SK-N-SH treated with all-trans-retinoic acid at 6 μM for 48 hours (cell line): ENCODE data around the gene CACNA1C.

ENCODE experiments used
- ATAC-seq: fragments of 200-7000 bp; cut with Tn5 transposase; 3 replicates; pipeline ENCODE4 v1.9.1; 2020; ENCODE audit warnings: mild to moderate bottlenecking, moderate library complexity
- ARNTL ChIP-seq: fragments of 450-650 bp; formaldehyde crosslinking; IDR thresholded peaks from 2 replicates; pipeline ENCODE4 v1.5.0; 2020; ENCODE audit warnings: low read depth, mild to moderate bottlenecking, moderate library complexity, borderline replicate concordance
- BACH2 ChIP-seq: fragments of 250-450 bp; sonication (Bioruptor Pico); IDR thresholded peaks from 2 replicates; pipeline ENCODE4 v1.9.0; 2021; ENCODE audit warnings: mild to moderate bottlenecking, borderline replicate concordance
- CSDC2 ChIP-seq: fragments of 250-450 bp; sonication (Bioruptor Pico); IDR thresholded peaks from 2 replicates; pipeline ENCODE4 v1.5.0; 2020; ENCODE audit warnings: mild to moderate bottlenecking, moderate library complexity
- ESRRG ChIP-seq: fragments of 250-450 bp; sonication (Bioruptor Pico); IDR thresholded peaks from 2 replicates; pipeline ENCODE4 v1.6.1; 2021; ENCODE audit warnings: mild to moderate bottlenecking
- GLIS3 ChIP-seq: fragments of 250-450 bp; sonication (Bioruptor Pico); IDR thresholded peaks from 2 replicates; pipeline ENCODE4 v1.5.0; 2020; ENCODE audit warnings: mild to moderate bottlenecking, moderate library complexity
- ISL1 ChIP-seq: fragments of 250-450 bp; sonication (Bioruptor Pico); IDR thresholded peaks from 2 replicates; pipeline ENCODE4 v2.1.2; 2022; ENCODE audit warnings: mild to moderate bottlenecking, moderate library complexity
- OSR1 ChIP-seq: fragments of 250-450 bp; sonication (Bioruptor Pico); IDR thresholded peaks from 2 replicates; pipeline ENCODE4 v1.8.0; 2022; ENCODE audit warnings: moderate library complexity, mild to moderate bottlenecking, inconsistent platforms
- RARB ChIP-seq: fragments of 250-450 bp; sonication (Bioruptor Pico); IDR thresholded peaks from 2 replicates; pipeline ENCODE4 v1.8.0; 2021; ENCODE audit warnings: mild to moderate bottlenecking, moderate library complexity
- SNAI2 ChIP-seq: fragments of 250-450 bp; sonication (Bioruptor Pico); IDR thresholded peaks from 2 replicates; pipeline ENCODE4 v1.5.0; 2020; ENCODE audit warnings: mild to moderate bottlenecking, moderate library complexity
- TCF4 ChIP-seq: fragments of 250-450 bp; sonication (Bioruptor Pico); IDR thresholded peaks from 2 replicates; pipeline ENCODE4 v1.8.0; 2021; ENCODE audit warnings: mild to moderate bottlenecking, moderate library complexity, borderline replicate concordance
- ZC3H10 ChIP-seq: fragments of 250-450 bp; sonication (Bioruptor Pico); IDR thresholded peaks from 2 replicates; pipeline ENCODE4 v1.5.1; 2021; ENCODE audit warnings: mild to moderate bottlenecking, moderate library complexity
- ZFP3 ChIP-seq: fragments of 250-450 bp; sonication (Bioruptor Pico); IDR thresholded peaks from 2 replicates; pipeline ENCODE4 v1.5.0; 2020; ENCODE audit warnings: mild to moderate bottlenecking, moderate library complexity
- ZFP30 ChIP-seq: fragments of 450-650 bp; formaldehyde crosslinking; IDR thresholded peaks from 2 replicates; pipeline ENCODE4 v1.5.0; 2022; ENCODE audit warnings: mild to moderate bottlenecking, moderate library complexity
- ZNF565 ChIP-seq: fragments of 450-650 bp; formaldehyde crosslinking; conservative IDR thresholded peaks from 2 replicates; pipeline ENCODE4 v1.5.0; 2020; ENCODE audit warnings: low read depth, mild to moderate bottlenecking, moderate library complexity
- ZNF70 ChIP-seq: fragments of 450-650 bp; formaldehyde crosslinking; IDR thresholded peaks from 2 replicates; pipeline ENCODE4 v1.5.0; 2020; ENCODE audit warnings: mild to moderate bottlenecking, moderate library complexity
- ZNF8 ChIP-seq: fragments of 450-650 bp; formaldehyde crosslinking; IDR thresholded peaks from 2 replicates; pipeline ENCODE4 v1.5.0; 2020; ENCODE audit warnings: mild to moderate bottlenecking, moderate library complexity
- TF ChIP-seq, protein P1 (sequence below): fragments of 250-450 bp; sonication (Bioruptor Pico); IDR thresholded peaks from 2 replicates; pipeline ENCODE4 v1.5.1; 2021; ENCODE audit warnings: mild to moderate bottlenecking, moderate library complexity
- TF ChIP-seq, protein P2 (sequence below): fragments of 250-450 bp; sonication (Bioruptor Pico); IDR thresholded peaks from 2 replicates; pipeline ENCODE4 v1.5.1; 2020; ENCODE audit warnings: low read depth, mild to moderate bottlenecking, moderate library complexity
- TF ChIP-seq, protein P3 (sequence below): fragments of 250-450 bp; sonication (Bioruptor Pico); IDR thresholded peaks from 2 replicates; pipeline ENCODE4 v1.8.0; 2020; ENCODE audit warnings: mild to moderate bottlenecking, moderate library complexity, borderline replicate concordance
- TF ChIP-seq, protein P4 (sequence below): fragments of 250-450 bp; sonication (Bioruptor Pico); IDR thresholded peaks from 2 replicates; pipeline ENCODE4 v1.8.0; 2021; ENCODE audit warnings: low read depth, mild to moderate bottlenecking, moderate library complexity, borderline replicate concordance
- TF ChIP-seq, protein P5 (sequence below): fragments of 250-450 bp; sonication (Bioruptor Pico); IDR thresholded peaks from 2 replicates; pipeline ENCODE4 v1.5.0; 2020; ENCODE audit warnings: mild to moderate bottlenecking, moderate library complexity

CACNA1C gene

DNA sequence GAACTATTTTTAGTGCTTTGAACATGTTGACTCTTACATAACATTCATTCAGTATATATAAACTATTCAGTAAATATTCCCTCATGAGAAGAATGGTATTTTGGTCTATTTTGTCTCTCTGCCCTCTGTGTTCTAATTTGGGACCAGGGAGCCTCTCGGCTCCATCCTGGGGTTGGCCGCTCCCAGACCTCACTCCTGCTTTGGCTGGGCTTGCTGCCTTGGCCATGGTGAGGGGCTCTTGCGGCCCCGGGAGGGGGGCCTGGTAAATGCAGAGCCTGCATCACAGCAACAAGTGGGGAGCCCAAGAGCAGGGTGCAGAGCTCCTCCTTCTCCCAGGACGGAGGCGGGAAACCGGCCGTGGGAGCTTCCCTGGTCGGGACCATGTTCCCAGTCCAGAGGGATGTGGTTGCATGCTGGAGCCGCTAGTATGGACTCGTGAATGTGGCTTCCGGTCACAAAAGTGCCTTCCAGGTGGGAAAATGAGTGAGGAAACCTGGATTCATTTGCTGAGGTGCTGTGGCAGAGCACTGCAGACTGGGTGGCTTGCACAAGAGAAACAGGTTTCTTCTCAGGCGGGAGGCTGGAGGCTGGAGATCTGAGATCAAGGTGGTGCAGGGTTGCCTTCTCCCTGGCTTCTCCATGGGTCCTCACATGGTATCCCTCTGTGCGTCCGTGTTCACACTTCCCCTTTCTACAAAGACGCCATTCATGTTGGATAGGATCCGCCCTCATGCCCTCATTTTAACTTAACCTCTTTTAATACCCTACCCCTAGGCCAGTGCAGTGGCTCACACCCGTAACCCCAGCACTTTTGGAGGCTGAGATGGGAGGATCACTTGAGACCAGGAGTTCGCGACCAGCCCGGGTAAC is 250.2 kb downstream of the CACNA1C start:
- TF ChIP-seq OSR1 (CRISPR knock-in tag) (no peak), ZFP3 (CRISPR knock-in tag) (no peak), GLIS3 (CRISPR knock-in tag) (no peak), ZFP30 (no peak), ISL1 (CRISPR knock-in tag) (no peak), ZNF8 (CRISPR knock-in tag) (no peak), RARB (CRISPR knock-in tag) (no peak), ESRRG (no peak), ARNTL (no peak), BACH2 (CRISPR knock-in tag) (no peak), TCF4 (CRISPR knock-in tag) (no peak)
- TF ChIP-seq, protein P1, sequence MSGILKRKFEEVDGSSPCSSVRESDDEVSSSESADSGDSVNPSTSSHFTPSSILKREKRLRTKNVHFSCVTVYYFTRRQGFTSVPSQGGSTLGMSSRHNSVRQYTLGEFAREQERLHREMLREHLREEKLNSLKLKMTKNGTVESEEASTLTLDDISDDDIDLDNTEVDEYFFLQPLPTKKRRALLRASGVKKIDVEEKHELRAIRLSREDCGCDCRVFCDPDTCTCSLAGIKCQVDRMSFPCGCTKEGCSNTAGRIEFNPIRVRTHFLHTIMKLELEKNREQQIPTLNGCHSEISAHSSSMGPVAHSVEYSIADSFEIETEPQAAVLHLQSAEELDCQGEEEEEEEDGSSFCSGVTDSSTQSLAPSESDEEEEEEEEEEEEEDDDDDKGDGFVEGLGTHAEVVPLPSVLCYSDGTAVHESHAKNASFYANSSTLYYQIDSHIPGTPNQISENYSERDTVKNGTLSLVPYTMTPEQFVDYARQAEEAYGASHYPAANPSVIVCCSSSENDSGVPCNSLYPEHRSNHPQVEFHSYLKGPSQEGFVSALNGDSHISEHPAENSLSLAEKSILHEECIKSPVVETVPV (CRISPR knock-in tag), result no peak
- TF ChIP-seq, protein P2, sequence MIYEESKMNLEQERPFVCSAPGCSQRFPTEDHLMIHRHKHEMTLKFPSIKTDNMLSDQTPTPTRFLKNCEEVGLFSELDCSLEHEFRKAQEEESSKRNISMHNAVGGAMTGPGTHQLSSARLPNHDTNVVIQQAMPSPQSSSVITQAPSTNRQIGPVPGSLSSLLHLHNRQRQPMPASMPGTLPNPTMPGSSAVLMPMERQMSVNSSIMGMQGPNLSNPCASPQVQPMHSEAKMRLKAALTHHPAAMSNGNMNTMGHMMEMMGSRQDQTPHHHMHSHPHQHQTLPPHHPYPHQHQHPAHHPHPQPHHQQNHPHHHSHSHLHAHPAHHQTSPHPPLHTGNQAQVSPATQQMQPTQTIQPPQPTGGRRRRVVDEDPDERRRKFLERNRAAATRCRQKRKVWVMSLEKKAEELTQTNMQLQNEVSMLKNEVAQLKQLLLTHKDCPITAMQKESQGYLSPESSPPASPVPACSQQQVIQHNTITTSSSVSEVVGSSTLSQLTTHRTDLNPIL, result no peak
- TF ChIP-seq, protein P3, sequence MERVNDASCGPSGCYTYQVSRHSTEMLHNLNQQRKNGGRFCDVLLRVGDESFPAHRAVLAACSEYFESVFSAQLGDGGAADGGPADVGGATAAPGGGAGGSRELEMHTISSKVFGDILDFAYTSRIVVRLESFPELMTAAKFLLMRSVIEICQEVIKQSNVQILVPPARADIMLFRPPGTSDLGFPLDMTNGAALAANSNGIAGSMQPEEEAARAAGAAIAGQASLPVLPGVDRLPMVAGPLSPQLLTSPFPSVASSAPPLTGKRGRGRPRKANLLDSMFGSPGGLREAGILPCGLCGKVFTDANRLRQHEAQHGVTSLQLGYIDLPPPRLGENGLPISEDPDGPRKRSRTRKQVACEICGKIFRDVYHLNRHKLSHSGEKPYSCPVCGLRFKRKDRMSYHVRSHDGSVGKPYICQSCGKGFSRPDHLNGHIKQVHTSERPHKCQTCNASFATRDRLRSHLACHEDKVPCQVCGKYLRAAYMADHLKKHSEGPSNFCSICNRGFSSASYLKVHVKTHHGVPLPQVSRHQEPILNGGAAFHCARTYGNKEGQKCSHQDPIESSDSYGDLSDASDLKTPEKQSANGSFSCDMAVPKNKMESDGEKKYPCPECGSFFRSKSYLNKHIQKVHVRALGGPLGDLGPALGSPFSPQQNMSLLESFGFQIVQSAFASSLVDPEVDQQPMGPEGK (CRISPR knock-in tag), result no peak
- TF ChIP-seq, protein P4, sequence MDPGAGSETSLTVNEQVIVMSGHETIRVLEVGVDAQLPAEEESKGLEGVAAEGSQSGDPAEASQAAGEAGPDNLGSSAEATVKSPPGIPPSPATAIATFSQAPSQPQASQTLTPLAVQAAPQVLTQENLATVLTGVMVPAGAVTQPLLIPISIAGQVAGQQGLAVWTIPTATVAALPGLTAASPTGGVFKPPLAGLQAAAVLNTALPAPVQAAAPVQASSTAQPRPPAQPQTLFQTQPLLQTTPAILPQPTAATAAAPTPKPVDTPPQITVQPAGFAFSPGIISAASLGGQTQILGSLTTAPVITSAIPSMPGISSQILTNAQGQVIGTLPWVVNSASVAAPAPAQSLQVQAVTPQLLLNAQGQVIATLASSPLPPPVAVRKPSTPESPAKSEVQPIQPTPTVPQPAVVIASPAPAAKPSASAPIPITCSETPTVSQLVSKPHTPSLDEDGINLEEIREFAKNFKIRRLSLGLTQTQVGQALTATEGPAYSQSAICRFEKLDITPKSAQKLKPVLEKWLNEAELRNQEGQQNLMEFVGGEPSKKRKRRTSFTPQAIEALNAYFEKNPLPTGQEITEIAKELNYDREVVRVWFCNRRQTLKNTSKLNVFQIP, result no peak
- TF ChIP-seq, protein P5, sequence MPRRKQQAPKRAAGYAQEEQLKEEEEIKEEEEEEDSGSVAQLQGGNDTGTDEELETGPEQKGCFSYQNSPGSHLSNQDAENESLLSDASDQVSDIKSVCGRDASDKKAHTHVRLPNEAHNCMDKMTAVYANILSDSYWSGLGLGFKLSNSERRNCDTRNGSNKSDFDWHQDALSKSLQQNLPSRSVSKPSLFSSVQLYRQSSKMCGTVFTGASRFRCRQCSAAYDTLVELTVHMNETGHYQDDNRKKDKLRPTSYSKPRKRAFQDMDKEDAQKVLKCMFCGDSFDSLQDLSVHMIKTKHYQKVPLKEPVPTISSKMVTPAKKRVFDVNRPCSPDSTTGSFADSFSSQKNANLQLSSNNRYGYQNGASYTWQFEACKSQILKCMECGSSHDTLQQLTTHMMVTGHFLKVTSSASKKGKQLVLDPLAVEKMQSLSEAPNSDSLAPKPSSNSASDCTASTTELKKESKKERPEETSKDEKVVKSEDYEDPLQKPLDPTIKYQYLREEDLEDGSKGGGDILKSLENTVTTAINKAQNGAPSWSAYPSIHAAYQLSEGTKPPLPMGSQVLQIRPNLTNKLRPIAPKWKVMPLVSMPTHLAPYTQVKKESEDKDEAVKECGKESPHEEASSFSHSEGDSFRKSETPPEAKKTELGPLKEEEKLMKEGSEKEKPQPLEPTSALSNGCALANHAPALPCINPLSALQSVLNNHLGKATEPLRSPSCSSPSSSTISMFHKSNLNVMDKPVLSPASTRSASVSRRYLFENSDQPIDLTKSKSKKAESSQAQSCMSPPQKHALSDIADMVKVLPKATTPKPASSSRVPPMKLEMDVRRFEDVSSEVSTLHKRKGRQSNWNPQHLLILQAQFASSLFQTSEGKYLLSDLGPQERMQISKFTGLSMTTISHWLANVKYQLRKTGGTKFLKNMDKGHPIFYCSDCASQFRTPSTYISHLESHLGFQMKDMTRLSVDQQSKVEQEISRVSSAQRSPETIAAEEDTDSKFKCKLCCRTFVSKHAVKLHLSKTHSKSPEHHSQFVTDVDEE (CRISPR knock-in tag), result no peak
- no peak for ATAC-seq

DNA sequence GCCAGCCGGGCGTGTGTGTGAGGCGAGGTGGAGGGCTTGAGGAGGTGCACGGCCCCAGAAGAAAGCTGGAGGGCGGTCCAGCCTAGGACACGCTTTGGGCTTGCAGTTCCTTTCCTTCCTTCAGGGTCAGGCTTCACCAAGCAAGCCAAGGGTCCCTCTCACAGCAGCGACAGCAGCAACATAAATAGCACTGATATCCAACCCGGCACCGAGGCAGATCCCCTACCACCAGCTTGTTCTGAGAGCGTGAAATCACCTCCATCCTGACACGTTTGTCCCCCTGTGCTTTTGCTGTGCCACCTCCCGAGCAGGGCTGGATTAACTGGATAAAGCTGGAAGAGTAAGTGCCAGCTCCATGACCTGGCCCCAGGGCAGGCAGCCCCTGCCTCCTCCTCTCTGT is 251.4 kb downstream of the CACNA1C start:
- no peak for ATAC-seq
- TF ChIP-seq ESRRG (no peak), ZNF70 (no peak), CSDC2 (CRISPR knock-in tag) (no peak), GLIS3 (CRISPR knock-in tag) (no peak), ARNTL (no peak), SNAI2 (CRISPR knock-in tag) (no peak), ZNF565 (no peak), ISL1 (CRISPR knock-in tag) (no peak), ZC3H10 (CRISPR knock-in tag) (no peak), ZNF8 (CRISPR knock-in tag) (no peak), ZFP30 (no peak), TCF4 (CRISPR knock-in tag) (no peak)
- TF ChIP-seq, protein P1 (CRISPR knock-in tag), result no peak
- TF ChIP-seq, protein P4, result no peak
